ENCODE results near the gene LPIN2. TPM values are rescaled to one million over a fixed set of nuclear protein-coding genes. Genes with fewer than 3 reads are reported as not detected.
"Not testable (repeated sequence)": the region's sequence is repeated elsewhere in the genome, so short reads cannot be mapped to it uniquely, and the experiment has no call there.

The LPIN2 gene
- total and polyA plus RNA-seq, 4 donors = 43.7 to 65.6 (median 49.5) TPM

- no peak for DNase-seq (ENCODE audit: low read depth in 4 of 6, low spot score in 6 of 6)
- Histone ChIP-seq H3K36me3 (ENCODE audit: control insufficient read depth, insufficient read depth, low read length) (no peaks in the 10 kb centered on the region), H3K27ac (ENCODE audit: low read depth, low read length) (no peak overlapping the region), H3K9me3 (ENCODE audit: control insufficient read depth, insufficient read depth, low read length) (no peaks in the 10 kb centered on the region), H3K27me3 (ENCODE audit: control insufficient read depth, insufficient read depth, low read length) (no peaks in the 10 kb centered on the region), H3K4me3 (ENCODE audit: low read depth, low read length) (no peak overlapping the region), H3K4me1 (ENCODE audit: control insufficient read depth, insufficient read depth, low read length) (peaks cover 5% of the 10 kb centered on the region)
- no CpG with 5 or more reads among the region's 4 CpGs for WGBS (ENCODE audit: insufficient coverage)
Measured at GRCh38 chr18:3055186-3055728, 42.3 kb upstream of the LPIN2 start.

DNA sequence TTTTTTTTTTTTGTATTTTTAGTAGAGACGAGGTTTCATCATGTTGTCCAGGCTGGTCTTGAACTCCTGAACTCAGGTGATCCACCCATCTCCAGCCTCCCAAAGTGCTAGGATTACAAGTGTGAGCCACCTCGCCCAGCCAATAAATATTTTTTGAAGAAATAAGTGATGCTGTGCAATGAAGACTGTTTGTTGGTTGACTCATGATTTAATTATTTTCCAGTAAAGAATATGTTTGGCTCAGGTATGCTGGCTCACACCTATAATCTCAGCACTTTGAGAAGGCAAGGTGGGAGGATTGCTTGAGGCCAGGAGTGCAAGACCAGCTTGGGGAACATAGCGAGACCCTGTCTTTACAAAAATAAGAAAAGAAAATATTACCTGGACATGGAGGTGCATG is 41.8 kb upstream of the LPIN2 start:
- H3K27ac ChIP-seq (ENCODE audit: low read depth, low read length) = no peak overlapping the region
- no peaks in the 10 kb centered on the region for H3K9me3 ChIP-seq (ENCODE audit: control insufficient read depth, insufficient read depth, low read length)
- no peak for DNase-seq (ENCODE audit: low read depth in 4 of 6, low spot score in 6 of 6)
- no peaks in the 10 kb centered on the region for H3K36me3 ChIP-seq (ENCODE audit: control insufficient read depth, insufficient read depth, low read length)
- H3K27me3 ChIP-seq (ENCODE audit: control insufficient read depth, insufficient read depth, low read length) = no peaks in the 10 kb centered on the region
- no CpG with 5 or more reads among the region's 3 CpGs for WGBS (ENCODE audit: insufficient coverage)
- H3K4me1 ChIP-seq (ENCODE audit: control insufficient read depth, insufficient read depth, low read length) = peaks cover 5% of the 10 kb centered on the region
- no peak overlapping the region for H3K4me3 ChIP-seq (ENCODE audit: low read depth, low read length)

DNA sequence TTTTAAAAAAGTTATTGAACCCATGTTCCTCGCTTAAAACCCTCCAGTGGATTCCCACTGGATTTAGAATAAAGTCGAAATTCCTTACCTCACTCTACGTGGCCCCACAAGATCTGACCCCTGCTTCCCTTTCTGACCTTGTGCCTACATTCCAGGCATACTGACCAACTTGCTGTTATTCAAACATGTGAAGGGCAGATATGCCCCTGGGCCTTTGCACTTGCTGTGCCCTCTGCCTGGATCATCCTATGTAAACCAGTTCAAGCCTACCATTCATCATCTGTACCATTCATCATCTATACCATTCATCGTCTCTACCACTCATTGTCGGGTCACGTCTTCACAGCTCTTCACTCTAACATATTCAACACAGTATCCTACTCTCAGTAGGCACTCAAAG is 41.3 kb upstream of the LPIN2 start:
- no peak overlapping the region for H3K27ac ChIP-seq (ENCODE audit: low read depth, low read length)
- no peaks in the 10 kb centered on the region for H3K9me3 ChIP-seq (ENCODE audit: control insufficient read depth, insufficient read depth, low read length)
- H3K4me3 ChIP-seq (ENCODE audit: low read depth, low read length) = no peak overlapping the region
- no peaks in the 10 kb centered on the region for H3K27me3 ChIP-seq (ENCODE audit: control insufficient read depth, insufficient read depth, low read length)
- DNase-seq (ENCODE audit: low read depth in 4 of 6, low spot score in 6 of 6) = no peak
- H3K36me3 ChIP-seq (ENCODE audit: control insufficient read depth, insufficient read depth, low read length) = no peaks in the 10 kb centered on the region
- H3K4me1 ChIP-seq (ENCODE audit: control insufficient read depth, insufficient read depth, low read length) = peaks cover 5% of the 10 kb centered on the region
- 97% methylated on average over 6 of the region's 6 CpGs for WGBS (ENCODE audit: insufficient coverage)

- no peak for DNase-seq (ENCODE audit: low read depth in 4 of 6, low spot score in 6 of 6)
- WGBS (ENCODE audit: insufficient coverage) = 97% methylated on average over 4 of the region's 4 CpGs
- Histone ChIP-seq H3K4me3 (ENCODE audit: low read depth, low read length) (no peak overlapping the region), H3K9me3 (ENCODE audit: control insufficient read depth, insufficient read depth, low read length) (no peaks in the 10 kb centered on the region), H3K36me3 (ENCODE audit: control insufficient read depth, insufficient read depth, low read length) (no peaks in the 10 kb centered on the region), H3K4me1 (ENCODE audit: control insufficient read depth, insufficient read depth, low read length) (no peaks in the 10 kb centered on the region), H3K27me3 (ENCODE audit: control insufficient read depth, insufficient read depth, low read length) (no peaks in the 10 kb centered on the region), H3K27ac (ENCODE audit: low read depth, low read length) (no peak overlapping the region)
Measured at GRCh38 chr18:3053081-3053480, 40.1 kb upstream of the LPIN2 start.

GRCh38 chr18:3052411-3052758 is 39.4 kb upstream of the LPIN2 start:
- Histone ChIP-seq H3K36me3 (ENCODE audit: control insufficient read depth, insufficient read depth, low read length) (no peaks in the 10 kb centered on the region), H3K4me1 (ENCODE audit: control insufficient read depth, insufficient read depth, low read length) (no peaks in the 10 kb centered on the region), H3K27ac (ENCODE audit: low read depth, low read length) (no peak overlapping the region), H3K4me3 (ENCODE audit: low read depth, low read length) (no peak overlapping the region), H3K27me3 (ENCODE audit: control insufficient read depth, insufficient read depth, low read length) (no peaks in the 10 kb centered on the region), H3K9me3 (ENCODE audit: control insufficient read depth, insufficient read depth, low read length) (no peaks in the 10 kb centered on the region)
- no peak for DNase-seq (ENCODE audit: low read depth in 4 of 6, low spot score in 6 of 6)
- WGBS (ENCODE audit: insufficient coverage) = no CpG with 5 or more reads among the region's 2 CpGs

DNA sequence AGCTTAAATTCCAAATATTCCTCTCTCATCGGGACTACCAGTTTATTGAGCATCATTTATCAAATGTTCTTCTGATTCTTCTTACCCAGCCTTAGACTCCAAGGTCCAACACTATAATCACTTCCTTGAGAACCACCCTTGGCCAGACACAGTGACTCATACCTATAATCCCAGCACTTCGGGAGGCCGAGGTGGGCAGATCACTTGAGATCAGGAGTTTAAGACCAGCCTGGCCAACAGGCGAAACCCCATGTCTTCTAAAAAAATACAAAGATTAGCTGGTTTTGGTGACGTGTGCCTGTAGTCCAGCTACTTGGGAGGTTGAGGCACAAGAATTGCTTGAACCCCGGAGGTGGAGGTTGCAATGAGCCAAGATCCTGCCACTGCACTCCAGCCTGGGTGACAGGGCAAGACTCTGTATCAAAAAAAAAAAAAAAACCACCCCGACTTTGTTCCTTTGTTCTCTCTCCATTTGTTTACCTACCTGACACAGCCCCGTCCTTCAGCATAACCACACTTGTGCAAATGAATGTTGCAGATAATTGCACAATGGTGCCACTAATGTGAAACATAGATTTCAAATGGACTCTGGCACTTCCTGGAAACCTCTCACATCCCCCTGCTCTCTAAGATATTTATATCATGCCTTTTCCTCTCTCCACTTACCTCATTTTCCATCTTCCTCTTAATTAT is 38.9 kb upstream of the LPIN2 start:
- H3K9me3 ChIP-seq (ENCODE audit: control insufficient read depth, insufficient read depth, low read length) = no peaks in the 10 kb centered on the region
- no peaks in the 10 kb centered on the region for H3K36me3 ChIP-seq (ENCODE audit: control insufficient read depth, insufficient read depth, low read length)
- H3K4me1 ChIP-seq (ENCODE audit: control insufficient read depth, insufficient read depth, low read length) = no peaks in the 10 kb centered on the region
- no peak overlapping the region for H3K27ac ChIP-seq (ENCODE audit: low read depth, low read length)
- H3K27me3 ChIP-seq (ENCODE audit: control insufficient read depth, insufficient read depth, low read length) = no peaks in the 10 kb centered on the region
- 97% methylated on average over 4 of the region's 8 CpGs for WGBS (ENCODE audit: insufficient coverage)
- no peak overlapping the region for H3K4me3 ChIP-seq (ENCODE audit: low read depth, low read length)
- DNase-seq (ENCODE audit: low read depth in 4 of 6, low spot score in 6 of 6) = no peak

- H3K27ac ChIP-seq (ENCODE audit: low read depth, low read length); DNase-seq (ENCODE audit: low read depth in 4 of 6, low spot score in 6 of 6); H3K4me1 ChIP-seq (ENCODE audit: control insufficient read depth, insufficient read depth, low read length); H3K36me3 ChIP-seq (ENCODE audit: control insufficient read depth, insufficient read depth, low read length); H3K27me3 ChIP-seq (ENCODE audit: control insufficient read depth, insufficient read depth, low read length); H3K4me3 ChIP-seq (ENCODE audit: low read depth, low read length); H3K9me3 ChIP-seq (ENCODE audit: control insufficient read depth, insufficient read depth, low read length): not testable (repeated sequence)
- no CpG with 5 or more reads among the region's 8 CpGs for WGBS (ENCODE audit: insufficient coverage)
Measured at GRCh38 chr18:3049897-3050454, 37.0 kb upstream of the LPIN2 start.

GRCh38 chr18:3048820-3049349 is 35.9 kb upstream of the LPIN2 start:
- Histone ChIP-seq H3K36me3 (ENCODE audit: control insufficient read depth, insufficient read depth, low read length) (no peaks in the 10 kb centered on the region), H3K4me1 (ENCODE audit: control insufficient read depth, insufficient read depth, low read length) (peaks cover 10% of the 10 kb centered on the region), H3K9me3 (ENCODE audit: control insufficient read depth, insufficient read depth, low read length) (no peaks in the 10 kb centered on the region), H3K27ac (ENCODE audit: low read depth, low read length) (no peak overlapping the region), H3K27me3 (ENCODE audit: control insufficient read depth, insufficient read depth, low read length) (no peaks in the 10 kb centered on the region), H3K4me3 (ENCODE audit: low read depth, low read length) (no peak overlapping the region)
- DNase-seq (ENCODE audit: low read depth in 4 of 6, low spot score in 6 of 6) = no peak
- no CpG with 5 or more reads among the region's 3 CpGs for WGBS (ENCODE audit: insufficient coverage)

- H3K4me1 ChIP-seq (ENCODE audit: control insufficient read depth, insufficient read depth, low read length) = peaks cover 10% of the 10 kb centered on the region
- no peak overlapping the region for H3K27ac ChIP-seq (ENCODE audit: low read depth, low read length)
- no peak overlapping the region for H3K4me3 ChIP-seq (ENCODE audit: low read depth, low read length)
- H3K27me3 ChIP-seq (ENCODE audit: control insufficient read depth, insufficient read depth, low read length) = no peaks in the 10 kb centered on the region
- H3K9me3 ChIP-seq (ENCODE audit: control insufficient read depth, insufficient read depth, low read length) = no peaks in the 10 kb centered on the region
- DNase-seq (ENCODE audit: low read depth in 4 of 6, low spot score in 6 of 6) = peak in 2 of 6 donors; percentile 70 to 83
- WGBS (ENCODE audit: insufficient coverage) = 17% methylated on average over 3 of the region's 6 CpGs
- H3K36me3 ChIP-seq (ENCODE audit: control insufficient read depth, insufficient read depth, low read length) = no peaks in the 10 kb centered on the region
Measured at GRCh38 chr18:3048121-3048520, 35.2 kb upstream of the LPIN2 start.

Measured in spinal cord (tissue), 10 donors.